OCI-LY3 (cell line): ENCODE measurements around the gene MTCL1.

Experiments used
- EZH2phosphoT487 ChIP-seq: fragments of 200-600 bp; shearing (Covaris generic); IDR thresholded peaks from 2 replicates; pipeline ENCODE4 v1.6.1; 2018; ENCODE audit warnings: antibody characterized with exemption, mixed run types, low read depth
- TF ChIP-seq, protein P1 (sequence below): fragments of 200-600, 300-600 bp; sonication (generic); IDR thresholded peaks from 2 replicates; pipeline ENCODE4 v1.5.1; 2014; ENCODE audit warnings: antibody characterized with exemption, low read length, low read depth

DNA sequence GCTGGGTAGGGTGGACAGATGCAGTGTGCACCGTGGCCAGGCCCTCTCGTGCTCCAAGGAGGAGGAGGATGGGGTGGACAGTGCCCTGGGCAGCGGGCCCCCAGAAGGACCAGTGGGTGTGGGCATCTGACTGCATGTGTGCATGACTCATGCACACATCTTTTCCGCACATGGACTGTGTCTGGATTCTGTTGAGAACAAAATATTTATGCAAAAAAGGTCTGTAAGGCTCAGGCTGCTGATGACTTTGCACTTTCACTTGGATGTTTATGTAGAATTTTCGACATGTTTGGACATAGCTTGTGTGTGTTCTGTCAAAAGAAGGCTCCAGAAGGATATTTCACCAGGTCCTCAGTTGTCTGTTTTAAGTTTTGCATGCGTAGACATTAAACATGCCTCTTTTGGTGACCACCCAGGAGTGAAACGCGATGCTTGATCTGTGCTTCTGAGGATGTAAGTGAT is 45.6 kb downstream of the MTCL1 start:
- TF ChIP-seq, protein P1, sequence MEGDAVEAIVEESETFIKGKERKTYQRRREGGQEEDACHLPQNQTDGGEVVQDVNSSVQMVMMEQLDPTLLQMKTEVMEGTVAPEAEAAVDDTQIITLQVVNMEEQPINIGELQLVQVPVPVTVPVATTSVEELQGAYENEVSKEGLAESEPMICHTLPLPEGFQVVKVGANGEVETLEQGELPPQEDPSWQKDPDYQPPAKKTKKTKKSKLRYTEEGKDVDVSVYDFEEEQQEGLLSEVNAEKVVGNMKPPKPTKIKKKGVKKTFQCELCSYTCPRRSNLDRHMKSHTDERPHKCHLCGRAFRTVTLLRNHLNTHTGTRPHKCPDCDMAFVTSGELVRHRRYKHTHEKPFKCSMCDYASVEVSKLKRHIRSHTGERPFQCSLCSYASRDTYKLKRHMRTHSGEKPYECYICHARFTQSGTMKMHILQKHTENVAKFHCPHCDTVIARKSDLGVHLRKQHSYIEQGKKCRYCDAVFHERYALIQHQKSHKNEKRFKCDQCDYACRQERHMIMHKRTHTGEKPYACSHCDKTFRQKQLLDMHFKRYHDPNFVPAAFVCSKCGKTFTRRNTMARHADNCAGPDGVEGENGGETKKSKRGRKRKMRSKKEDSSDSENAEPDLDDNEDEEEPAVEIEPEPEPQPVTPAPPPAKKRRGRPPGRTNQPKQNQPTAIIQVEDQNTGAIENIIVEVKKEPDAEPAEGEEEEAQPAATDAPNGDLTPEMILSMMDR, result no peak
- no peak for TF ChIP-seq EZH2phosphoT487
